Skeletal muscle satellite cell (primary cell): ENCODE data around the gene RABGAP1L.

Experiments used
- H3K27me3 ChIP-seq: 2 replicates; pipeline ENCODE4 v1.7.0; 2013; ENCODE audit warnings: low read length; ENCODE audit not compliant: control insufficient read depth, insufficient read depth
- H3K36me3 ChIP-seq: 2 replicates; pipeline ENCODE4 v1.7.0; 2013; ENCODE audit warnings: mild to moderate bottlenecking, control low read depth, low read length; ENCODE audit not compliant: insufficient read depth
- H3K4me1 ChIP-seq: 2 replicates; pipeline ENCODE4 v1.7.0; 2013; ENCODE audit warnings: low read length; ENCODE audit not compliant: control insufficient read depth, insufficient read depth
- H3K4me2 ChIP-seq: 2 replicates; pipeline ENCODE4 v1.7.0; 2013; ENCODE audit warnings: mild to moderate bottlenecking, low read length
- H3K4me3 ChIP-seq: 2 replicates; pipeline ENCODE4 v1.7.0; 2013; ENCODE audit warnings: low read length
- H3K9ac ChIP-seq: 2 replicates; pipeline ENCODE4 v1.7.0; 2013; ENCODE audit warnings: mild to moderate bottlenecking, low read depth, low read length, moderate library complexity
- H3K9me3 ChIP-seq: replicated peaks from 2 replicates; pipeline ENCODE4 v1.7.0; 2013; ENCODE audit warnings: mild to moderate bottlenecking, control low read depth, low read length

The RABGAP1L gene

GRCh38 chr1:174935961-174936727 lies 776.8 kb downstream of the RABGAP1L start:
- Histone ChIP-seq H3K4me2 (no peak overlapping the region), H3K36me3 (no peaks in the 10 kb centered on the region), H3K27me3 (no peaks in the 10 kb centered on the region), H3K4me3 (no peak overlapping the region), H3K9me3 (no peaks in the 10 kb centered on the region), H3K9ac (no peak overlapping the region), H3K4me1 (peaks cover 5% of the 10 kb centered on the region)

- no peak overlapping the region for H3K4me3 ChIP-seq
- H3K36me3 ChIP-seq, result no peaks in the 10 kb centered on the region
- no peak overlapping the region for H3K9ac ChIP-seq
- H3K4me2 ChIP-seq, result peak overlapping the region; percentile 44
- H3K4me1 ChIP-seq, result peaks cover 5% of the 10 kb centered on the region
- no peaks in the 10 kb centered on the region for H3K27me3 ChIP-seq
- H3K9me3 ChIP-seq, result no peaks in the 10 kb centered on the region
Observed at GRCh38 chr1:174938281-174939007, 779.1 kb downstream of the RABGAP1L start.

GRCh38 chr1:174939775-174940545 lies 780.6 kb downstream of the RABGAP1L start:
- H3K9ac ChIP-seq, result no peak overlapping the region
- H3K4me1 ChIP-seq, result peaks cover 5% of the 10 kb centered on the region
- H3K9me3 ChIP-seq, result no peaks in the 10 kb centered on the region
- no peaks in the 10 kb centered on the region for H3K27me3 ChIP-seq
- no peak overlapping the region for H3K4me2 ChIP-seq
- no peak overlapping the region for H3K4me3 ChIP-seq
- H3K36me3 ChIP-seq, result no peaks in the 10 kb centered on the region

- H3K4me1 ChIP-seq, result peaks cover 5% of the 10 kb centered on the region
- no peak overlapping the region for H3K4me3 ChIP-seq
- H3K4me2 ChIP-seq, result no peak overlapping the region
- no peaks in the 10 kb centered on the region for H3K27me3 ChIP-seq
- H3K36me3 ChIP-seq, result no peaks in the 10 kb centered on the region
- H3K9me3 ChIP-seq, result no peaks in the 10 kb centered on the region
- no peak overlapping the region for H3K9ac ChIP-seq
Observed at GRCh38 chr1:174940646-174941175, 781.4 kb downstream of the RABGAP1L start.

- H3K27me3 ChIP-seq, result no peaks in the 10 kb centered on the region
- no peak overlapping the region for H3K9ac ChIP-seq
- peaks cover 5% of the 10 kb centered on the region for H3K4me1 ChIP-seq
- H3K4me2 ChIP-seq, result no peak overlapping the region
- no peak overlapping the region for H3K4me3 ChIP-seq
- no peaks in the 10 kb centered on the region for H3K36me3 ChIP-seq
- no peaks in the 10 kb centered on the region for H3K9me3 ChIP-seq
Observed at GRCh38 chr1:174942547-174943255, 783.4 kb downstream of the RABGAP1L start.

- H3K27me3 ChIP-seq, result no peaks in the 10 kb centered on the region
- no peak overlapping the region for H3K4me2 ChIP-seq
- H3K4me1 ChIP-seq, result no peaks in the 10 kb centered on the region
- no peak overlapping the region for H3K9ac ChIP-seq
- no peaks in the 10 kb centered on the region for H3K9me3 ChIP-seq
- H3K4me3 ChIP-seq, result no peak overlapping the region
- no peaks in the 10 kb centered on the region for H3K36me3 ChIP-seq
Observed at GRCh38 chr1:174946031-174946430, 786.7 kb downstream of the RABGAP1L start.

- no peak overlapping the region for H3K9ac ChIP-seq
- H3K9me3 ChIP-seq, result no peaks in the 10 kb centered on the region
- no peaks in the 10 kb centered on the region for H3K4me1 ChIP-seq
- H3K36me3 ChIP-seq, result no peaks in the 10 kb centered on the region
- H3K27me3 ChIP-seq, result no peaks in the 10 kb centered on the region
- H3K4me2 ChIP-seq, result no peak overlapping the region
- no peak overlapping the region for H3K4me3 ChIP-seq
Observed at GRCh38 chr1:174949061-174949460, 789.7 kb downstream of the RABGAP1L start.

GRCh38 chr1:174949645-174950044 lies 790.3 kb downstream of the RABGAP1L start:
- Histone ChIP-seq H3K36me3 (no peaks in the 10 kb centered on the region), H3K4me2 (no peak overlapping the region), H3K27me3 (no peaks in the 10 kb centered on the region), H3K4me1 (no peaks in the 10 kb centered on the region), H3K9me3 (no peaks in the 10 kb centered on the region), H3K4me3 (no peak overlapping the region), H3K9ac (no peak overlapping the region)

GRCh38 chr1:174953285-174954072 lies 794.2 kb downstream of the RABGAP1L start:
- H3K4me2 ChIP-seq, result no peak overlapping the region
- H3K9me3 ChIP-seq, result no peaks in the 10 kb centered on the region

GRCh38 chr1:174954073-174954460 lies 794.7 kb downstream of the RABGAP1L start:
- no peaks in the 10 kb centered on the region for H3K27me3 ChIP-seq
- H3K4me2 ChIP-seq, result no peak overlapping the region
- H3K9me3 ChIP-seq, result no peaks in the 10 kb centered on the region
- H3K4me3 ChIP-seq, result no peak overlapping the region
- no peak overlapping the region for H3K9ac ChIP-seq
- H3K36me3 ChIP-seq, result no peaks in the 10 kb centered on the region
- H3K4me1 ChIP-seq, result no peaks in the 10 kb centered on the region

More at GRCh38 chr1:174953285-174954072, 794.2 kb downstream of the RABGAP1L start:
- Histone ChIP-seq H3K9ac (no peak overlapping the region), H3K4me3 (no peak overlapping the region), H3K36me3 (no peaks in the 10 kb centered on the region), H3K4me1 (no peaks in the 10 kb centered on the region), H3K27me3 (no peaks in the 10 kb centered on the region)
